Astrocyte of the spinal cord (primary cell): ENCODE data around the gene RABEPK.
"Not testable (repeated sequence)": the region's sequence is repeated elsewhere in the genome, so short reads cannot be mapped to it uniquely, and the experiment has no call there.

Experiments
- DNase-seq: peaks from one replicate; pipeline ENCODE4 v3.0.0; 2011; ENCODE audit warnings: low read depth, low spot score
- H3K4me3 ChIP-seq: 2 replicates; pipeline ENCODE4 v1.5.1; 2011; ENCODE audit warnings: low read depth, mild to moderate bottlenecking, low read length, moderate library complexity
- in situ Hi-C: cut with HindIII; loops from 2 replicates; pipeline ENCODE4 v1.10.0; 2017; ENCODE audit warnings: low sequenced_read_pairs
- TF ChIP-seq, protein P1 (sequence below): IDR thresholded peaks from 2 replicates; pipeline ENCODE4 v1.5.1; 2012; ENCODE audit warnings: low read depth, mild to moderate bottlenecking, low read length, inconsistent platforms

The RABEPK gene

DNA sequence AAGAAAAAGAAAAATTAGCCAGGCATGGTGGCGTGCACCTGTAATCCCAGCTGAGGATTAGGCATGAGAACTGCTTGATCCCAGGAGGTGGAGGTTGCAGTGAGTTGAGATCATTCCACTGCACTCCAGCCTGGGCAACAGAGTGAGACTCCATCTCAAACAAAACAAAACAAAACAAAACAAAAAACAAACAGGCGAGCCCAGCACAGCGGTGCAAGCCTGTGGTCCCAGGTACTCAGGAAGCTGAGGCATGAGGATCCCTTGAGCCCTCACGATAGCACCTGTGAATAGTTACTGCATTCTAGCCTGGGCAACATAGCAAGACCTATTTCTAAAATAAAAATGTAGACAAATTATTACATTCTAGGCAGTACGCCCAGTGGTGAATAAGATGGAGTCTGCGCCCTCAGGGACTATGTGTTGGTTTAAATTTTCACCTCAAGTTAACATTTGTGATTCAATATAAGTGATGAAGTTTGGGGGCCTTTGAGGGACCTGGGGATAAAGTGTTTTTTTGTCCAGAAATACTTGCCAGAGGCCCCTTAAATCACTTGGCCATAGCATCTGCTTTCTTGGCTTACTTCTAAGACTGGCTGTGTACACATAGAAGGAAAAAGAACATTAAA is 57.9 kb downstream of the RABEPK start:
- H3K4me3 ChIP-seq: no peak overlapping the region
- TF ChIP-seq, protein P1, sequence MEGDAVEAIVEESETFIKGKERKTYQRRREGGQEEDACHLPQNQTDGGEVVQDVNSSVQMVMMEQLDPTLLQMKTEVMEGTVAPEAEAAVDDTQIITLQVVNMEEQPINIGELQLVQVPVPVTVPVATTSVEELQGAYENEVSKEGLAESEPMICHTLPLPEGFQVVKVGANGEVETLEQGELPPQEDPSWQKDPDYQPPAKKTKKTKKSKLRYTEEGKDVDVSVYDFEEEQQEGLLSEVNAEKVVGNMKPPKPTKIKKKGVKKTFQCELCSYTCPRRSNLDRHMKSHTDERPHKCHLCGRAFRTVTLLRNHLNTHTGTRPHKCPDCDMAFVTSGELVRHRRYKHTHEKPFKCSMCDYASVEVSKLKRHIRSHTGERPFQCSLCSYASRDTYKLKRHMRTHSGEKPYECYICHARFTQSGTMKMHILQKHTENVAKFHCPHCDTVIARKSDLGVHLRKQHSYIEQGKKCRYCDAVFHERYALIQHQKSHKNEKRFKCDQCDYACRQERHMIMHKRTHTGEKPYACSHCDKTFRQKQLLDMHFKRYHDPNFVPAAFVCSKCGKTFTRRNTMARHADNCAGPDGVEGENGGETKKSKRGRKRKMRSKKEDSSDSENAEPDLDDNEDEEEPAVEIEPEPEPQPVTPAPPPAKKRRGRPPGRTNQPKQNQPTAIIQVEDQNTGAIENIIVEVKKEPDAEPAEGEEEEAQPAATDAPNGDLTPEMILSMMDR: no peak
- in situ Hi-C loops: no loop called here
- DNase-seq: no peak

- in situ Hi-C loops: no loop called here
- DNase-seq: no peak
- TF ChIP-seq, protein P1: no peak
- no peak overlapping the region for H3K4me3 ChIP-seq
These were observed 58.6 kb downstream of the RABEPK start for GRCh38 chr9:125258832-125259534.

DNA sequence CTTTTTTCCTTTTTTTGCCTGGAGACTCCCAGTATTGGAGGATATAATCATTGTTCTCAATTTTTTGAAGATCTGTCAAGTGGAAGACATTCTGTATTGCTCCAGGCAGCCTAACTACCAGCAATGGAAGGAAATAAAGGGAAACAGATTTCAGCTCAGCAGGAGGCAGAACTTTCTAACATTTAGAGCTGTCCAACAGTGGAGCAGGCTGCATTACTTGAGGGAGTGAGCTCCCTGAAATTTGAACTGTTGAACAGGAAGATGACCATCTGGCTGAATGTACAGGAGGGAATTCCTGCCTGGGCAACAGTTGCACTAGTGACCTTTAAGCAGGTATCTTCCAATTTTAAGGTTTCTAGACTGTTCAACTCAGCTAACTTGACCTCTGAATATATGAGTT is 60.2 kb downstream of the RABEPK start:
- TF ChIP-seq, protein P1: no peak
- DNase-seq: peak; percentile 48
- H3K4me3 ChIP-seq: no peak overlapping the region
- in situ Hi-C loops: no loop called here

GRCh38 chr9:125261501-125262293 is 61.4 kb downstream of the RABEPK start, which contains the start of gene GAPVD1:
TSS of gene GAPVD1 (plus strand) at chr9:125261826. CDS start at chr9:125298922, 37,096 bp downstream.
- peak; percentile 86 for DNase-seq
- in situ Hi-C loops: no loop called here
- TF ChIP-seq, protein P1: peak; percentile 14
- H3K4me3 ChIP-seq: peak within 1 kb of the TSS; percentile 97

GRCh38 chr9:125262294-125262991 is 62.1 kb downstream of the RABEPK start:
- no peak for DNase-seq
- peak overlapping the region; percentile 97 for H3K4me3 ChIP-seq
- in situ Hi-C loops: no loop called here
- TF ChIP-seq, protein P1: no peak

DNA sequence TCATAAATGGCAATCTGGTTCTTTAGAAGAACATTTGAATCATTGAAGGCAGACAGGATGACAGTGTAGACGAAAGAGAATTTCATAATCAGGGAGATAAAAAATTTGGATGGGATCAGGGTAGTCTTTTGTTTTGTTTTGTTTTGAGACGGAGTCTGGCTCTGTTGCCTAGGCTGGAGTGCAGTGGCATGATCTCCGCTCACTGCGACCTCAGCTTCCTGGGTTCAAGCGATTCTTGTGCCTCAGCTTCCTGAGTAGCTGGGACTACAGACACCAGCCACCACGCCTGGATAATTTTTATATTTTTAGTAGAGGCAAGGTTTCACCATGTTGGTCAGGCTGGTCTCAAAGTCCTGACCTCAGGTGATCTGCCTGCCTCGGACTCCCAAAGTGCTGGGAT is 63.7 kb downstream of the RABEPK start:
- DNase-seq, in situ Hi-C loops, H3K4me3 ChIP-seq: not testable (repeated sequence)
